Suprapubic skin (tissue), 4 donors: ENCODE results near the gene KAZN.

Experiments
- EP300 ChIP-seq: sonication (generic); formaldehyde crosslinking; IDR thresholded peaks from one replicate; pipeline ENCODE4 v1.6.1; 2017; ENCODE audit warnings: antibody characterized with exemption
- POLR2A ChIP-seq, 2 donors: fragments of 450-650 bp; IDR thresholded peaks; one replicate each; pipeline ENCODE4 v1.6.1; 2017; ENCODE audit warnings: antibody characterized with exemption in 2 of 2, mild to moderate bottlenecking in 2 of 2, moderate library complexity in 2 of 2
- POLR2AphosphoS5 ChIP-seq, 3 donors: sonication (generic); formaldehyde crosslinking; IDR thresholded peaks; one replicate each; pipeline ENCODE4 v1.6.1; 2017; ENCODE audit warnings: antibody characterized with exemption in 3 of 3
- TF ChIP-seq, protein P1 (sequence below), 2 donors: fragments of 200-600 bp in 1 of 2; fragments of 450-650 bp in 1 of 2; sonication (generic) in 1 of 2; IDR thresholded peaks; one replicate each; pipeline ENCODE4 v1.5.1; 2016 to 2019; ENCODE audit warnings: antibody characterized with exemption in 2 of 2, mild to moderate bottlenecking in 1 of 2, moderate library complexity in 1 of 2

DNA sequence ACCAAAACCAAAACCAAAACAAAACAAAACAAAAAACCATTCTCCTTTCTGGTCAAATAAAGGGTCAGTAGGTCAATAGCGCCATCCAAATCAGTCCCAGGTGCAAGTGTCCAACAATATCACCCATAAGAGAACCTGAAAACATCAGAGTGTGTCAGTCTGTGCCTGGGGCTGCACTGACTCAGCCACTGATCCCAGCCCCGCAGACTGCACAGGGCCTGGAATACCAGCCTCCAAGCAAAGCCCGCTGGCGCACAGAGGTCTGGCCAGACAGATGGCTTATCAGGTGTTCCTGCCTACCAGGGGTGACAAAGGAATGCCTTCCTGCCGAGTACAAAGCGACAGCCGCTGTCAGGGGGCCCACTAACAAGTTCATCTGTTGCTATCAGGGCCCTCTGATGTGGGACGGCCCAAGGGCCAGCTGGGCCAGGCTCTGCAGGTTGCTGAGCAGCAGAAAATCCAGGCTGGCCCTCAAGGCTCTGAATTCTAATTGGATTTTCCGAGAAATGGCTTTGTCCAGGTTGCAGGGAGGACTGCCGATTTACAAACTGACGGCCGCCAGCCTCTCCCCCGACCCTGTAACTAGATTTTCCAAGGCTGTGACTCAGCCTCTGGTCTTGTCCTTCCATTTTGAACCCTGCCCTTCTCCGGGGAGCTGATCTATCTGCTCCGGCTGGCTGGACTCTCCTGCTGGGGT, 541.3 kb downstream of the KAZN start:
- TF ChIP-seq POLR2A (IDR thresholded peaks at IDR 0.05), result no peak
- TF ChIP-seq, protein P1, sequence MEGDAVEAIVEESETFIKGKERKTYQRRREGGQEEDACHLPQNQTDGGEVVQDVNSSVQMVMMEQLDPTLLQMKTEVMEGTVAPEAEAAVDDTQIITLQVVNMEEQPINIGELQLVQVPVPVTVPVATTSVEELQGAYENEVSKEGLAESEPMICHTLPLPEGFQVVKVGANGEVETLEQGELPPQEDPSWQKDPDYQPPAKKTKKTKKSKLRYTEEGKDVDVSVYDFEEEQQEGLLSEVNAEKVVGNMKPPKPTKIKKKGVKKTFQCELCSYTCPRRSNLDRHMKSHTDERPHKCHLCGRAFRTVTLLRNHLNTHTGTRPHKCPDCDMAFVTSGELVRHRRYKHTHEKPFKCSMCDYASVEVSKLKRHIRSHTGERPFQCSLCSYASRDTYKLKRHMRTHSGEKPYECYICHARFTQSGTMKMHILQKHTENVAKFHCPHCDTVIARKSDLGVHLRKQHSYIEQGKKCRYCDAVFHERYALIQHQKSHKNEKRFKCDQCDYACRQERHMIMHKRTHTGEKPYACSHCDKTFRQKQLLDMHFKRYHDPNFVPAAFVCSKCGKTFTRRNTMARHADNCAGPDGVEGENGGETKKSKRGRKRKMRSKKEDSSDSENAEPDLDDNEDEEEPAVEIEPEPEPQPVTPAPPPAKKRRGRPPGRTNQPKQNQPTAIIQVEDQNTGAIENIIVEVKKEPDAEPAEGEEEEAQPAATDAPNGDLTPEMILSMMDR (IDR thresholded peaks at IDR 0.05), result no peak
- TF ChIP-seq POLR2AphosphoS5 (IDR thresholded peaks at IDR 0.05), result no peak
- TF ChIP-seq EP300, result no peak
